ENCODE measurements around the gene PTPRB. TPM values are rescaled to one million over a fixed set of nuclear protein-coding genes. Genes with fewer than 3 reads are reported as not detected.
A peak's percentile ranks its signal among the peaks of the same experiment; 100 is the strongest.

Gene PTPRB
- total RNA-seq, 1 experiment from 2014 or later: 0.17 TPM

DNA sequence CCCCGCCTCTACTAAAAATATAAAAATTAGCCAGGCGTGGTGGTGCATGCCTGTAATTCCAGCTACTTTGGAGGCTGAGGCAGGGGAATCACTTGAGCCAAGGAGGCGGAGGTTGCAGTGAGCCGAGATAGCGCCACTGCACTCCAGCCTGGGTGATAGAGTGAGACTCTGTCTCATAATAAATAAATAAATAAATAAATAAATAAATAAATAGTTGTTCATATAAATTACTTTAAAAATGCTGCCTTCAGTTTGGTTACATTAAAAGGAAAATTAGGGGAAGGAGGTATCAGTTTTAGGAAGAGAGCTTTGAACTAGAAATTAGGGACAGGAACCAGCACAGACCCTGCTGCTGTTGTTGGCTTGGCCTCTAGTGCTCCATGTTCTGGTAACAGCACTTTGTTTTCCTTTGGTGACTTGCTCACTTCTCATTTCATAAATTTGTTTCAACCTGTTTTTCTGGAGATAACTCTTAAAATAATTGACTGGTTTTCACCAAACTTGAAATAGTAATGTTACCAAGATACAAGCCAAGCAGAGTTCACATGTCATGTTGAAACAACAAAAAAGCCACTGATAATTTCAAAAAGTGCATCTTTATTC, 22.9 kb upstream of the PTPRB start:
- Histone ChIP-seq H2AFZ (ENCODE audit: low read depth, low read length, poor library complexity, severe bottlenecking) (peak overlapping the region; percentile 30), H3K4me1 (ENCODE audit: control insufficient read depth in 1 of 2, insufficient read depth in 2 of 2, low read length in 2 of 2) (peaks cover 6 to 8% of the 10 kb centered on the region in 2 experiments; a peak in 3 of 4 replicates), H3K27ac (ENCODE audit: low read depth, low read length) (no peak overlapping the region), H3K9me2 (ENCODE audit: insufficient read depth) (0 out of 2 replicates have a peak, but pooled peaks cover 4% of the 10 kb centered on the region), H3K9me3 (ENCODE audit: control insufficient read depth in 1 of 2, insufficient read depth in 1 of 2, low read depth in 1 of 2, low read length in 2 of 2) (no peaks in the 10 kb centered on the region), H3K4me2 (ENCODE audit: low read length) (peak overlapping the region; percentile 55; the same call in 1 of the 2 replicates), H3K79me2 (ENCODE audit: insufficient read depth, low read length) (no peaks in the 10 kb centered on the region), H3K4me3 (replicated peaks in 1 of 2; ENCODE audit: low read depth in 1 of 2, low read length in 2 of 2) (no peak overlapping the region), H3K27me3 (ENCODE audit: insufficient read depth, low read length) (no peaks in the 10 kb centered on the region), H3K36me3 (ENCODE audit: control insufficient read depth in 1 of 2, insufficient read depth in 2 of 2, low read length in 2 of 2) (no peaks in the 10 kb centered on the region), H3K9ac (ENCODE audit: low read length) (no peak overlapping the region), H4K20me1 (ENCODE audit: insufficient read depth) (no peaks in the 10 kb centered on the region)
- ChIA-PET CTCF (no interaction called here), RAD21 (ENCODE audit: low non-redundant PET in 1 of 2, low total read pairs in 2 of 2, uncharacterized antibody in 2 of 2, unreplicated experiment in 2 of 2) (no interaction called here), POLR2A (no interaction called here)
- no peak for ATAC-seq
- DNase-seq (ENCODE audit: low read depth, low spot score): no peak
- intact Hi-C loops (cut with micrococcal nuclease): no loop called here
- TF ChIP-seq TCF7L2 (IDR thresholded peaks at IDR 0.05; ENCODE audit: borderline replicate concordance, extremely low read depth, insufficient read depth, insufficient read length): no peak
- TF ChIP-seq ZFX (IDR thresholded peaks at IDR 0.05): no peak
- TF ChIP-seq, protein P1, sequence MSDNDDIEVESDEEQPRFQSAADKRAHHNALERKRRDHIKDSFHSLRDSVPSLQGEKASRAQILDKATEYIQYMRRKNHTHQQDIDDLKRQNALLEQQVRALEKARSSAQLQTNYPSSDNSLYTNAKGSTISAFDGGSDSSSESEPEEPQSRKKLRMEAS (IDR thresholded peaks at IDR 0.05): no peak
- no peak for TF ChIP-seq CBX3 (IDR thresholded peaks at IDR 0.05; ENCODE audit: low read depth)
- no peak for TF ChIP-seq REST (IDR thresholded peaks at IDR 0.05; ENCODE audit: low read depth)
- no peak for TF ChIP-seq EGR1 (IDR thresholded peaks at IDR 0.05; ENCODE audit: low read depth)
- TF ChIP-seq SP1 (IDR thresholded peaks at IDR 0.05; ENCODE audit: low read depth): no peak
- TF ChIP-seq SIN3A (IDR thresholded peaks at IDR 0.05; ENCODE audit: low read depth): no peak
- no peak for TF ChIP-seq SRF (IDR thresholded peaks at IDR 0.05; ENCODE audit: low read depth)
- no peak for TF ChIP-seq ZNF274 (IDR thresholded peaks at IDR 0.05; ENCODE audit: low read depth, low read length)
- TF ChIP-seq ATF3 (IDR thresholded peaks at IDR 0.05): no peak
- TF ChIP-seq POLR2AphosphoS5 (IDR thresholded peaks at IDR 0.05; ENCODE audit: low read depth, low read length): no peak
- TF ChIP-seq YY1 (IDR thresholded peaks at IDR 0.05; ENCODE audit: extremely low read depth, insufficient replicate concordance, low read depth, low read length): no peak
- no peak for TF ChIP-seq JUND (IDR thresholded peaks at IDR 0.05)
- TF ChIP-seq EZH2 (IDR thresholded peaks at IDR 0.05): no peak
- BruUV-seq (replicated peaks): no TSS peak
